ENCODE data around the gene BTN3A1.

BTN3A1 gene

GRCh38 chr6:26428206-26428605 lies 26.1 kb downstream of the BTN3A1 start:
- TF ChIP-seq GLIS3 (CRISPR knock-in tag; IDR thresholded peaks at IDR 0.05) (no peak), RARB (CRISPR knock-in tag; IDR thresholded peaks at IDR 0.05) (no peak), ZFP30 (CRISPR knock-in tag; IDR thresholded peaks at IDR 0.05) (no peak), OSR1 (CRISPR knock-in tag; IDR thresholded peaks at IDR 0.05) (no peak), TSHZ2 (CRISPR knock-in tag; IDR thresholded peaks at IDR 0.05) (no peak), SNAI2 (CRISPR knock-in tag; IDR thresholded peaks at IDR 0.05) (no peak), BACH2 (CRISPR knock-in tag; IDR thresholded peaks at IDR 0.05; ENCODE audit: borderline replicate concordance) (no peak), ZFP3 (CRISPR knock-in tag; IDR thresholded peaks at IDR 0.05) (no peak), ZC3H10 (CRISPR knock-in tag; IDR thresholded peaks at IDR 0.05) (no peak), ZNF8 (CRISPR knock-in tag; IDR thresholded peaks at IDR 0.05) (no peak), ZNF70 (CRISPR knock-in tag; IDR thresholded peaks at IDR 0.05) (no peak), CSDC2 (CRISPR knock-in tag; IDR thresholded peaks at IDR 0.05) (no peak)
- TF ChIP-seq, protein P1, sequence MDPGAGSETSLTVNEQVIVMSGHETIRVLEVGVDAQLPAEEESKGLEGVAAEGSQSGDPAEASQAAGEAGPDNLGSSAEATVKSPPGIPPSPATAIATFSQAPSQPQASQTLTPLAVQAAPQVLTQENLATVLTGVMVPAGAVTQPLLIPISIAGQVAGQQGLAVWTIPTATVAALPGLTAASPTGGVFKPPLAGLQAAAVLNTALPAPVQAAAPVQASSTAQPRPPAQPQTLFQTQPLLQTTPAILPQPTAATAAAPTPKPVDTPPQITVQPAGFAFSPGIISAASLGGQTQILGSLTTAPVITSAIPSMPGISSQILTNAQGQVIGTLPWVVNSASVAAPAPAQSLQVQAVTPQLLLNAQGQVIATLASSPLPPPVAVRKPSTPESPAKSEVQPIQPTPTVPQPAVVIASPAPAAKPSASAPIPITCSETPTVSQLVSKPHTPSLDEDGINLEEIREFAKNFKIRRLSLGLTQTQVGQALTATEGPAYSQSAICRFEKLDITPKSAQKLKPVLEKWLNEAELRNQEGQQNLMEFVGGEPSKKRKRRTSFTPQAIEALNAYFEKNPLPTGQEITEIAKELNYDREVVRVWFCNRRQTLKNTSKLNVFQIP (CRISPR knock-in tag; IDR thresholded peaks at IDR 0.05; ENCODE audit: borderline replicate concordance, low read depth) = no peak
- ATAC-seq = no peak

GRCh38 chr6:26430787-26431186 lies 28.7 kb downstream of the BTN3A1 start:
- TF ChIP-seq ZFP3 (CRISPR knock-in tag; IDR thresholded peaks at IDR 0.05) (no peak), RARB (CRISPR knock-in tag; IDR thresholded peaks at IDR 0.05) (no peak), ZFP30 (CRISPR knock-in tag; IDR thresholded peaks at IDR 0.05) (no peak), ISL1 (CRISPR knock-in tag; IDR thresholded peaks at IDR 0.05) (no peak), BACH2 (CRISPR knock-in tag; IDR thresholded peaks at IDR 0.05; ENCODE audit: borderline replicate concordance) (no peak), SNAI2 (CRISPR knock-in tag; IDR thresholded peaks at IDR 0.05) (no peak), CSDC2 (CRISPR knock-in tag; IDR thresholded peaks at IDR 0.05) (no peak), ARNTL (CRISPR knock-in tag; IDR thresholded peaks at IDR 0.05; ENCODE audit: borderline replicate concordance, low read depth) (no peak), TCF4 (CRISPR knock-in tag; IDR thresholded peaks at IDR 0.05; ENCODE audit: borderline replicate concordance) (no peak), TOX (CRISPR knock-in tag; IDR thresholded peaks at IDR 0.05; ENCODE audit: borderline replicate concordance) (no peak), ZNF565 (CRISPR knock-in tag; conservative IDR thresholded peaks at IDR 0.05; ENCODE audit: low read depth) (no peak), OSR1 (CRISPR knock-in tag; IDR thresholded peaks at IDR 0.05) (no peak), TSHZ2 (CRISPR knock-in tag; IDR thresholded peaks at IDR 0.05) (no peak), PATZ1 (CRISPR knock-in tag; IDR thresholded peaks at IDR 0.05; ENCODE audit: borderline replicate concordance) (no peak), ZNF8 (CRISPR knock-in tag; IDR thresholded peaks at IDR 0.05) (no peak)
- TF ChIP-seq, protein P2, sequence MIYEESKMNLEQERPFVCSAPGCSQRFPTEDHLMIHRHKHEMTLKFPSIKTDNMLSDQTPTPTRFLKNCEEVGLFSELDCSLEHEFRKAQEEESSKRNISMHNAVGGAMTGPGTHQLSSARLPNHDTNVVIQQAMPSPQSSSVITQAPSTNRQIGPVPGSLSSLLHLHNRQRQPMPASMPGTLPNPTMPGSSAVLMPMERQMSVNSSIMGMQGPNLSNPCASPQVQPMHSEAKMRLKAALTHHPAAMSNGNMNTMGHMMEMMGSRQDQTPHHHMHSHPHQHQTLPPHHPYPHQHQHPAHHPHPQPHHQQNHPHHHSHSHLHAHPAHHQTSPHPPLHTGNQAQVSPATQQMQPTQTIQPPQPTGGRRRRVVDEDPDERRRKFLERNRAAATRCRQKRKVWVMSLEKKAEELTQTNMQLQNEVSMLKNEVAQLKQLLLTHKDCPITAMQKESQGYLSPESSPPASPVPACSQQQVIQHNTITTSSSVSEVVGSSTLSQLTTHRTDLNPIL (CRISPR knock-in tag; IDR thresholded peaks at IDR 0.05; ENCODE audit: low read depth) = no peak
- TF ChIP-seq, protein P3, sequence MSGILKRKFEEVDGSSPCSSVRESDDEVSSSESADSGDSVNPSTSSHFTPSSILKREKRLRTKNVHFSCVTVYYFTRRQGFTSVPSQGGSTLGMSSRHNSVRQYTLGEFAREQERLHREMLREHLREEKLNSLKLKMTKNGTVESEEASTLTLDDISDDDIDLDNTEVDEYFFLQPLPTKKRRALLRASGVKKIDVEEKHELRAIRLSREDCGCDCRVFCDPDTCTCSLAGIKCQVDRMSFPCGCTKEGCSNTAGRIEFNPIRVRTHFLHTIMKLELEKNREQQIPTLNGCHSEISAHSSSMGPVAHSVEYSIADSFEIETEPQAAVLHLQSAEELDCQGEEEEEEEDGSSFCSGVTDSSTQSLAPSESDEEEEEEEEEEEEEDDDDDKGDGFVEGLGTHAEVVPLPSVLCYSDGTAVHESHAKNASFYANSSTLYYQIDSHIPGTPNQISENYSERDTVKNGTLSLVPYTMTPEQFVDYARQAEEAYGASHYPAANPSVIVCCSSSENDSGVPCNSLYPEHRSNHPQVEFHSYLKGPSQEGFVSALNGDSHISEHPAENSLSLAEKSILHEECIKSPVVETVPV (CRISPR knock-in tag; IDR thresholded peaks at IDR 0.05) = no peak
- ATAC-seq = no peak
